GM12865 (cell line): ENCODE data around the gene HLA-DRB1.
A peak's percentile ranks its signal among the peaks of the same experiment; 100 is the strongest.
"Not testable (repeated sequence)": the region's sequence is repeated elsewhere in the genome, so short reads cannot be mapped to it uniquely, and the experiment has no call there.

Experiments
- DNase-seq: peaks from one replicate; pipeline ENCODE4 v3.0.0; 2010; ENCODE audit warnings: low read depth
- H3K4me3 ChIP-seq: 2 replicates; pipeline ENCODE4 v1.5.1; 2011; ENCODE audit warnings: mild to moderate bottlenecking, low read depth, low read length, control low read depth
- CTCF ChIP-seq: IDR thresholded peaks from 2 replicates; pipeline ENCODE4 v1.5.1; 2011; ENCODE audit warnings: low read length, control low read depth, low read depth, inconsistent platforms; ENCODE audit not compliant: insufficient read depth; ENCODE audit errors: missing control alignments

The HLA-DRB1 gene

DNA sequence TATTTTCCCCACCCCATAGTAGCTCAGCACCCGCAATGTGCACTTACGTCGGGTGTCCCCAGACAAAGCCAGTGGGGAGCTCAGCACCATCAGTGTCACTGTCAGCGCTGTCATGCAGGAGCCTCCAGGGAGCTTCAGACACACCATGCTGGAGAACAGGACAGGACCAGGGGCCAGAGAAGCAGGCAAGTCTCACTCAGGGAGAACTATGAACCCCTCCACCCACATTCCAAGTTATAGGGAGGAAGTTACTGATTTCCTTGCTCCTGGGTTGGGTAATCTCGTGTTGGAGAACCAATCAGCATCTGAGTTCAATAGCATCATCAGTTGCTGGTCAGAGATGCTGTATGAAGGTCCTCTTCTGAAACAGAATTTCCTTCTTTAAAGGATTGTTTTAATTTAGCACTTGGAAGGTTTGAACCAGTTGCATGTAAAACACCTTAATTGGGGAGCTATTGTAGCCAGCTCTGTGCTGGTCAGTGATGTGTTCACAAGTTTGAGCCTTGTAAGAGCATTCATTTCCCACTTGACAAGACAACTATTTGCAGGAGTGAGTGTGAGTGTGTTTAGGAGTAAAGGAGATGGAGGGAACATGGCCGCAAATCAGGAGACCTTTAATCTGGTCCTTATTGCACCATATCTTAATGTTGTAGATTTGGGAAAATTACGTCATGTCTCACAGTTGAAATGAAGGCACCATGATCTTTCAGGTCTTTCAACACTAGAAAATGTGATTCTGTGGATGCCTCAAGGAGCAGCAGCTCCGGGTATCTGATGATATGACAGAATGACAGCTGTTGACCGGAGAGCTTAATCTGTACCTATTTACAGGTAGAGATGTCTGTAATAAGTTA is at the start of gene HLA-DRB1:
Gene HLA-DRB1 (minus strand): TSS at position 253 of the 854 bp plus-strand sequence. CDS start 106 bp downstream, at position 147.
- no peak for TF ChIP-seq CTCF
- peak; percentile 82 for DNase-seq
- peak within 1 kb of the TSS; percentile 76 for H3K4me3 ChIP-seq

- no peak for TF ChIP-seq CTCF
- DNase-seq = peak; percentile 60
- peak overlapping the region; percentile 83 for H3K4me3 ChIP-seq
Observed at GRCh38 chr6:32638532-32639219, 49.0 kb upstream of the HLA-DRB1 start.

GRCh38 chr6:32637883-32638282 is 48.2 kb upstream of the HLA-DRB1 start:
- DNase-seq = no peak
- H3K4me3 ChIP-seq = peak overlapping the region; percentile 83
- TF ChIP-seq CTCF = no peak

- peak within 1 kb of the TSS; percentile 83 for H3K4me3 ChIP-seq
- TF ChIP-seq CTCF = no peak
- peak; percentile 95 for DNase-seq
Observed at GRCh38 chr6:32637219-32637880, 47.7 kb upstream of the HLA-DRB1 start, which contains the start of gene HLA-DQA1. TSS of gene HLA-DQA1 (plus strand) at chr6:32637406. CDS start at chr6:32637459, 53 bp downstream.

DNA sequence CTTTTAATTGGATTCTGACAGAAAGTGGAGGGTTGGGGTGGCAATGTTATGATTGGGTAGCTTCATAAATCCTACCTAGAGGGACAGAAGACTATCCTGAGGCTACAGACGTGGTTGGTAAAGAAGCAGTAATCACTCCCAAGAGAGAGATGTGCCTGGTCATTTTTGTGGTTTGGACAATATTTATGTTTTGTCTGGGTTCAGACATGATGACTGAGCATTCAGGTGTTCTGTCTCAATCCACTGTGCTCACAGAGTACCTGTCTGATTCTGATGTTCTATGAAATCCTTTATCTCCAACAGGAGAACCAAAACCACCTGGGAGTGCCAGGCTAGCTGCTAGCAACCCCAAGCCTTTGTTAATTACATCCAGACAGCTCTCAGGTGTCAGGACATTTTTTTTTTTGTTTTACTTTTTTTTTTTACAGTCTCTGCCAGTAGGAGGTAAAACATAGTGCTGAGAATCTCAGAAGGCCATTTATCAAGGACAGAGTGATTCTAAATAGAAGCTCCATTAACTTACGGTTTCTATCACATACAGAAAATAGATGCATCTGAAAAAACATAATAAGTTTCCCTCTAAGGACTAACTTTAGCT is 46.0 kb upstream of the HLA-DRB1 start:
- DNase-seq = no peak
- no peak for TF ChIP-seq CTCF
- H3K4me3 ChIP-seq = peak overlapping the region; percentile 83; the same call in 1 of the 2 replicates

DNA sequence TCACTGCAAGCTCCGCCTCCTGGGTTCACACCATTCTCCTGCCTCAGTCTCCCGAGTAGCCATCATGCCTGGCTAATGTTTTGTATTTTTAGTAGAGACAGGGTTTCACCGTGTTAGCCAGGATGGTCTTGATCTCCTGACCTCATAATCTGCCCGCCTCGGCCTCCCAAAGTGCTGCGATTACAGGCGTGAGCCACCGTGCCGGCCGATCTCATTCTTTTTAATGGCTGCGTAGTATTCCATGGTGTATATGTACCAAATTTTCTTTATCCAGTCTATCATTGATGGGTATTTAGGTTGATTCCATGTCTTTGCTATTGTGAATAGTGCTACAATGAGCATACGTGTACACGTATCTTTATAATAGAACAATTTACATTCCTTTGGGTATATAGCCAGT is 40.1 kb upstream of the HLA-DRB1 start:
- not testable (repeated sequence) for H3K4me3 ChIP-seq, DNase-seq
